HG02763 (cell line): ENCODE data around the gene TMEM255B.
"Not testable (repeated sequence)": the region's sequence is repeated elsewhere in the genome, so short reads cannot be mapped to it uniquely, and the experiment has no call there.

Experiments
- ATAC-seq: cut with Tn5 transposase; IDR thresholded peaks from one replicate; pipeline ENCODE4 v1.9.1; 2021; ENCODE audit warnings: mild to moderate bottlenecking, moderate library complexity; ENCODE audit not compliant: unreplicated experiment

TMEM255B gene

DNA sequence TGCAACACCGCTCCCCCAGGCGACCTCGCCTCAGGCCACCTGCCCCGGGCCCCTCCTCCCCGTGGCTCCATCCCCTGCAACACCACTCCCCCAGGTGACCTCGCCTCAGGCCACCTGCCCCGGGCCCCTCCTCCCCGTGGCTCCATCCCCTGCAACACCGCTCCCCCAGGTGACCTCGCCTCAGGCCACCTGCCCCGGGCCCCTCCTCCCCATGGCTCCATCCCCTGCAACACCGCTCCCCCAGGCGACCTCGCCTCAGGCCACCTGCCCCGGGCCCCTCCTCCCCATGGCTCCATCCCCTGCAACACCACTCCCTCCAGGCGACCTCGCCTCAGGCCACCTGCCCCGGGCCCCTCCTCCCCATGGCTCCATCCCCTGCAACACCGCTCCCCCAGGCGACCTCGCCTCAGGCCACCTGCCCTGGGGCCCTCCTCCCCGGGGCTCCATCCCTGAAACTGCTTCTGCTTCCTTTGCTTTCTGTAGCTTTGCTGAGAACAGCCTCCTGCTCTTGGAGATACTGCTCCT is 71.5 kb downstream of the TMEM255B start:
- ATAC-seq, result not testable (repeated sequence)

DNA sequence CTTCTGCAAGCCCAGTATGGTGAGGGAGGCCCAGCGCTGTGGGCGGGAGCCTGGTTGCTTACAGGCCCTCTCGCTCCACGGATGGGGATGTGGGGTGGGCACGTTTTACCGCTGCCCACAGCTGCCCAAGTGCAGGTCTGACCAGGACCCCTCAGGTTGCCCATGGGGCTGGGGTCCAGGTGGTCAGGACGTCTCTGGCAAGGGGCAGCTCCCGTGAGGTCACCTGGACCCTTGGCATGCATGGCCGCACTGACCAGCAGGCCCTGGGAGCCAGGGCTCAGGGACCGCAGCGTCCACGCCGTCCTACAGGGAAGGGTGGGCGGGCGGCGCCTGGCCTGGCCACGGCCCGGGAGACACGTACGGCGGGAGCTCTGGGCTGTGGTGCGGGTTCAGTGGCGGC is 72.0 kb downstream of the TMEM255B start:
- no peak for ATAC-seq

- ATAC-seq, result no peak
These were observed 73.2 kb downstream of the TMEM255B start for GRCh38 chr13:113832205-113832604.

- ATAC-seq, result no peak
These were observed 73.6 kb downstream of the TMEM255B start for GRCh38 chr13:113832631-113833030.

- no peak for ATAC-seq
These were observed 74.2 kb downstream of the TMEM255B start for GRCh38 chr13:113833111-113833830.

GRCh38 chr13:113834006-113834405 is 75.0 kb downstream of the TMEM255B start:
- ATAC-seq, result not testable (repeated sequence)

- ATAC-seq, result no peak
These were observed 75.6 kb downstream of the TMEM255B start for GRCh38 chr13:113834496-113835200.

DNA sequence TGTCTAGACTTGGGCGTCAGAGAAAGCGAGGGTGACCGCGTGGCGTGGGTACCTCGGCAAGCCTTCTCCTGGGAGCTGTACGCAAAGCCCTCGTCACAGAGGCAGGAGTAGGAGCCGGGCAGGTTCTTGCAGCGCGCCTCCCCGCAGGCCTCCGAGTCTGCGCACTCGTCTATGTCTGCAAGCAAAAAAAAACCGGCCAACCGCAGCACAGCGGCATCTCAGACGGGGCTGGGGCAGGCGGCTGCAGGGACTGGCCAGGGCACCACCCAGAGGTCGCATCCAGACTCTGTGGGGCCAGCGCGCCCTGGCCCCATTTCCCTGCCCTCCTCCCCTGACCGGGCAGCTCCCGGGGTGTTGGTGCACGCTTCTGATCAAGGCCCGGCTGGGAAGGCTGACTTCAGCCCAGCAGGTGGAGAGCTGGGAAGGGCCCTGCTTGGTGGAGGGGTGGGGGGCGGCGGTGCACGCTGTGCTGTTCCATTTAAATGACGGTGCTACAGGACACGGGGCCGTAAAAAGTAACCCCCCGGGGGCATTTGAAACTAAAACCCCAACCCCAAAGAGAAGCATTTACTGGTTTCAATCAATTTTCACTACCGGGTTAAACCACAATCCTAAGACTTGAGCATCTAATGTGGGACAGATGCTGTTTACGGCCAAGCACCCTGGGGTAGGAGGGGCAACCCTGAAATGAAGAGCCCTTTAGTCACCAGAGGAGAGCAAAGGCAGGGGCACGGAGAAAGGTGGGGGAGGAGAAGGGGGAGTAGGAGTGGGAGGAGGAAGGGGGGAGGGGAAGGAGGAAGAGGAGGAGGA is 76.6 kb downstream of the TMEM255B start:
- no peak for ATAC-seq

GRCh38 chr13:113836768-113837559 is 77.9 kb downstream of the TMEM255B start:
- no peak for ATAC-seq

DNA sequence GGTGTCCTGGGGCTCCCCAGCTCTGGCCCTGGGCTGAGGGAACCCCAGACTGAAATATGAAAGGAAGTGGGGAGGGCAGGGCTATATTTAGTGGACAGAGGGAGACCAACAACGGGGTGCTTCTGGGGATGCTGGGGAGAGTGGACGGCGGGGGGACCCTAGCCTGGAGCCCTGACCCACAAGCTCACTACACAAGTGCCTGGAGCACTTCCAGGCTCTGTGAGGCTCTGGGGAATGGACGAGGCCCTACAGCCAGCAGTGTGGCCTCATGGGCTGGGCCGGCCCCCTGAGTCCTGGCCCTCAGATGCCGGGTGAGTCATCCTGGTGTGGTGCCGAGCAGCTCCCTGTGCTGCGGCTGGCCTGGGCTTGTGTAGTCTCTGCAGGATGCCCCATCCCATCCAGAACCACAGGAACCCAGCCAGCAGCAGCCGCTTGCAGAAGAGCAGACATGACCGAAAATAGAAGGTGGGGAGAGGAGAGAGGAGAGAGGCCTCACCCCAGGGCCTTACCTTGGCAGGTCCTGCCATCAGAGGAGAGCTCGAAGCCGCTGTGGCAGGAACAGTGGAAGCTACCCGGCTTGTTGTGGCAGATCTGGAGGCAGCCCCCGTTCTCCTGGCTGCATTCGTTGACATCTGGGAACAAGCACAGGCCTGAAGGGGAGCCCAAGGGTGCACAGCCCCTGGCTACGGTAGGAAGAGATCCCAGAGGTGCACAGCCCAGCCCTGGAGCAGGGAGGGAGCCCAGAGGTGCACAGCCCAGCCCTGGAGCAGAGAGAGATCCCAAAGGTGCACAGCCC is 78.7 kb downstream of the TMEM255B start:
- ATAC-seq, result no peak

DNA sequence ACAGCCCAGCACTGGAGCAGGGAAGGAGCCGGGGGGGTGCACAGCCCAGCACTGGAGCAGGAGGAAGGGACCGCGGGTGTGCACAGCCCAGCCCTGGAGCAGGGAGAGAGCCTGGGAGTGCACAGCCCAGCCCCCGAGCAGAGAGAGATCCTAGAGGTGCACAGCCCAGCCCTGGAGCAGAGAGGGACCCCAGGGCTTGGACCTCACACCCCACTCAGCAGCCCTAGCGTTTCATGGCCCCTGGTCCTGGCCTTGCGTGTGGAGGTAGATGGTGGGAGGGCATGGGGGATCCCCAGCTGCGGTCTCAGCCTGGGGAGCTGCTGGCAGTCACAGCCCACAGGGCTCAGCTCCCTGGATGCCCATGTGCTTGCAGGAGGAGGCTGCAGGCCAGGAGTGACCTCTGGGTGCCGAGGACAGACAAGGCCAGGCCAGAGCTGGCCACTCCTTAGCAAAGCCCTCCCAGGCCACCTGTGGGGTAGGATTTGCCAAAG is 79.7 kb downstream of the TMEM255B start:
- ATAC-seq, result no peak

DNA sequence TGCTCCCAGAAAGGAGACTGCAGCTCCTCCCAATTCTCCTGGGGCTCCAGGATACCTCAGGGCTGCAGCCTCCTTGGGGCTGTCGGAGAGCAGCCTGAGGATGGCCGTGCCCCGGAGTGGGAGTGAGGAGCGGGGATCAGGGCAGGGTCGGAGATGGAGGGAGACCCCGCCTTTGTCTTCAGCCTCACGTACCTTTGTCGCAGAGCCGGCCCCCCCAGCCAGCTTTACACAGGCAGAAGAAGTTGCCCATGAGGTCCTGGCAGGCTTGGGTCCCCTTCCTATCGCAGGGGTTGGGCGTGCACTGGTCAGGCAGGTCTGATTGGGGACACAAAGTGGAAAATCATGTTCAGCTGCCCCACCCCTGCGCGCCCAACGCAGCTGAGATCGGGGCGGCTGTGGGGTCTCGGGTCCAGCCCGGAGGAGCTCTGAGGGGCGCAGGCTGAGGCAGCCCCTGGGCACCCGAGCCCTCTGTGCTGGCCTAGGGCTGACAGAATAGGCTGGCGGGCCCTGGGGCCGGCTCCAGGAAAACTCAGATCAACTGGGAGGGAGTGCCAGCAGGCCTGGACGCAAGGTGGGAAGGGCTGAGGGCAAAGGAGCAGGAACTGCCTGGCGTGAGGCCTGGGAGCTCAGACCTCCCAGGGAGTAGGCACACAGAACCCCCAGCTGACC is 80.6 kb downstream of the TMEM255B start:
- ATAC-seq, result no peak

DNA sequence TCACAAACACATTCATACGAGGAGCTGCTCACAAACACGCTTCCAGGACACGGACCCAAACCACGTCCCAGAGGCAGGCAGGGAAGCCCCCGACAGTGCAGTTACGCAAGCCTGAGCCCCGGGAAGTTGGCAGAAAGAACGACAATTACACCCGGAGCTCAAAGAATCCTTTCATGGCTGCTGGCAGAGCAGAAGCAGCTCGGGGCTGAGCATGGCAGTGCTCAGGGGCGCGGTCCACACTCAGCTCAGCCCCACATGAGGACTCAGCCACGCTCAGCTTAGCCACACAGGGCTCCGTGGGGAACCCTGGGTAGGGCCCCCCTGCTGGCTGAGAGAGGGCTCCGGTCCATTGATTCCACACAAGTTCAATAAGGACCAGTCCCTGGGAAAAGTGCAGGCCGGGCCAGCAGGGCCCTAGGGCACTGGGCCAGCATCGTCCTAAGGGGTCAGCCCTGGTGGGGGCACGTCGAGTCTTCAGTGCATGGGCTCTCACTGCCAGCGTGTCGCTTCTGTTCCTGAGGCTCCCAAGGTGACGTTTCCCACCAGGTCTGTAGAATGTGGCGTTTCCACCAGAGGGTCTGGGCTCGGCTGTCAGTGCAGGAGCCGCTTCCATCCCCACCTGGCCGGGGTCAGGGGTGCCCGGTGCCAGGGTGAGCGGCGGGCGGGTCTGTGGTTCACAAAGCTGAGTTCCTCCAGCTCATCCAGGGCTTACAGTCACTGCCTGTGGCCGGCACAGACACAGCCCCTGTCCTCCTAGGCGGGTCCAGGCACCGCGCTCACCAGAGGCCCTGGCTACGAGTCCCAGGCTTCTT is 81.7 kb downstream of the TMEM255B start:
- no peak for ATAC-seq

DNA sequence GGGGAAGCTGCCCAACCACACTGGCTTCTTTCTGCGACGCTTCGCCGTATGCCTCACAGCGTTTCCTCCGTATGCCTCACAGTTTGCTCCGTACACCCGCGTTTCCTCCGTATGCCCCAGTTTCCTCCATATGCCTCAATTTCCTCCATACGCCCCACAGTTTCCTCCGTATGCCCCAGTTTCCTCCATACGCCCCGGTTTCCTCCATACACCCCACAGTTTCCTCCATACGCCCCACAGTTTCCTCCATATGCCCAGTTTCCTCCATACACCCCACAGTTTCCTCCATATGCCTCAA is 82.3 kb downstream of the TMEM255B start:
- no peak for ATAC-seq

DNA sequence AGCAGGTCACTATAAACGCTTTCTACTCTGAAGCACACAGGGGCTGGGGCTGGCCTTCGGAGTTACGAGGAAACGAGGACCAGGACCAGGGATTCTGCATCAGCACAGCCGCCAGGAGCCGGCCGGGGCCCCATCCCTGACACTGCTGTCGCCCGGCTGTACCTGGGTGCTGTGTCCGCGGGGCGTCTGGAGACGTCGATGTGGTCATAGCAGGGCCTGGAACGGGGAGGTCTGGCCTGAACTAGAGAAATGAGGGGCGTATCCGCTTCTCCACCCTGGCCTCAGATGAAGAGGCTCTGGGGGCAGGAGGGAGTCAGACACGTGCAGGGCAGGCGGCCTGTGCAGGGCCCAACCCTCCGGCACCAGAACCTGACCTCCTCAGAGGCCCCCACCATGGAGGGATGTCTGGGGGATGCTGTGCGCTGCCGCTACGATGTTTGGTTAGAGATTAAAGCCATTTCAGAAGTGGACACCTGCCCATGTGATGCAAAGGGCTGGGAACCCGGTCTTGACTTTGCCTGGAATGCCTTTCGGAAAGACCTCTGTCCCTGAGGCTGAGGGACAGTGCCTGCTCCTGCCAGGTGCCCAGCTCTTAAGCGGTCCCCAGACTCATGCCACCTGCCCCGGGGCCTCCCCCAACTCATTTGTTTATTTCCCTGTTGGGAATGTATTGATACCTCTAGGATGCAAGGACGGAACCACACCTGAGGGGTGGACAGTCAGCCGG is 83.5 kb downstream of the TMEM255B start:
- ATAC-seq, result no peak

DNA sequence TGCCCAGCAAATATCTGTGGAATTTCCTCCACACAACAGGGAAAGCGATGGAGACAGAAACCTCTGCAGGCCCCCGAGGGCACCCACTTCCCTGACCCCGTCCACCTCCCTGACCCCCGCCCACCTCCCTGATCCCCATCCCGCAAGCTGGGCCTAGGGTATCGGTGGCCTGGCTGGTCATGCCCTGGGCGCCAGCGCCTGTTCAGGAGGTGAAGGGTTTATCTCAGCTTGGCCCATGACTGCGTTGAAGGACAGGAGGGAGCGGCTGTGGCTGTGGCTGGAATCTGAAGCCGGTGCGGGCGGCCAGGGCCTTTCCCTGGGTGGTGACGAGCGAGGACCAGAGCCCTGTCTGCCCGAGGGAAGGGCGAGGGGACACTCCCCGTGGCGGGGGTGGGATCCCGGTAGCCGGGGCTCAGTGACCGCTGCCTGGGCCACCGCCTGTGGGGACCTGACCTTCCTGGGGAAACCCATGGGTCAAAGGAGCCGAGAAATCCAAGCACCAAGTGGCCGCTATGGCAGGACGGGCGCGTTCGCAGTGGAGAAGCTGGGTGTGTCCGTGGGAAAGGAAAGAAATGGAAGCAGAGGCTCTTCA is 84.1 kb downstream of the TMEM255B start:
- ATAC-seq, result no peak

DNA sequence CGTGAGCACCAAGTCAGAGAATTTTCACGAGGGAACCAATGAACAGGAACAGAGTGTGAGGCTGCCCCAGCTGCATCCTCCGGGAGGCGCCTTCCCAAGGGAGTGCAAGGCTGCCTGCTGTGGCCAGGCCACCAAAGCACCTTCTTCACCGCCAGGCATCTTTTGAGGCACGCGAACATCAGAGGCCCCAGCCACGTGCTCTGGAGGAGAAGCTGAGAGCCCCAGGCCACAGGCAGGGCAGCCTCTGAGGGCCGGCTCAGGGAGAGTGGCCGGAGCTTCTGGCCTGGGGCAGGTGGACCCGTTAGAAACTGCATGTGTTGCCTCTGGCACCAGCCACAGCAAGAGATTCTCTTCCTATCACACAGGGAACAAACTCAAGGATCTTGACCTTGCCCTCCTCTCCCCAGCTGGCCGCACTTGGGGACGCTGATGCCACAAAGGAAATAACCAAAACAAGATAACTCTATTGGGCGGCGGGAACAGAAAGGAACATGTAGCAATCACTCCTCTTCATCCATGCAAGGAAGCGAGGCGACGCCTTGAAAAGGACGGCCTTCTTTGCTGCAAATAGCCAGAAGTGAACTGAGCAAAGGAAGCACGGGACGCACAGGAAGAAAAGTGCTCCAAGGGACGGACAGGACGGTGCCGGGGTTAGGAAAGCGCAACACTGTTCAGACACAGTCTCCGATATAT is 85.0 kb downstream of the TMEM255B start:
- ATAC-seq, result no peak
